CD4-positive, alpha-beta T cell (primary cell): Measurements from ENCODE around the gene BCAR1. TPM values are rescaled to one million over a fixed set of nuclear protein-coding genes. Genes with fewer than 3 reads are reported as not detected.

ENCODE experiments used
- ATAC-seq: fragments of 200-7000 bp; cut with Tn5 transposase; one replicate; pipeline ENCODE4 v1.10.0; 2022; ENCODE audit warnings: mild to moderate bottlenecking; ENCODE audit not compliant: poor library complexity
- CTCF ChIA-PET: fragments of 350-600 bp; sonication (Branson Sonifier 250); formaldehyde crosslinking; loops from one replicate; lab custom pipeline; 2021; ENCODE audit warnings: antibody characterized with exemption, inconsistent platforms; lab: Charles Lee
- POLR2A ChIA-PET: fragments of 350-600 bp; sonication (Branson Sonifier 250); formaldehyde crosslinking; loops from one replicate; lab custom pipeline; 2021; ENCODE audit warnings: antibody characterized with exemption, inconsistent platforms; lab: Charles Lee
- DNase-seq, 14 experiments: peaks; one replicate each; pipeline ENCODE4 v3.0.0-alpha.2; 2013 to 2020; ENCODE audit warnings: mixed read lengths in 2 of 14
- H3K27ac ChIP-seq, 2 donors: one replicate each; pipeline versions ENCODE4 v1.5.1 to v1.7.0; 2013; ENCODE audit warnings: low read length in 2 of 2, low read depth in 1 of 2, mild to moderate bottlenecking in 1 of 2
- H3K27me3 ChIP-seq, 2 experiments: 1 replicate in 1 of 2; 2 replicates in 1 of 2; pipeline versions ENCODE4 v1.6.1 to v1.7.0; 2013; ENCODE audit warnings: low read length in 2 of 2, control low read depth in 1 of 2, mild to moderate bottlenecking in 1 of 2, moderate library complexity in 1 of 2; ENCODE audit not compliant: insufficient read depth in 2 of 2, control insufficient read depth in 1 of 2
- H3K36me3 ChIP-seq: one replicate; pipeline ENCODE4 v1.6.1; 2013; ENCODE audit warnings: low read length, control low read depth; ENCODE audit not compliant: insufficient read depth
- H3K4me1 ChIP-seq: one replicate; pipeline ENCODE4 v1.6.1; 2013; ENCODE audit warnings: low read length, control low read depth; ENCODE audit not compliant: insufficient read depth
- H3K4me3 ChIP-seq: one replicate; pipeline ENCODE4 v1.5.1; 2013; ENCODE audit warnings: mild to moderate bottlenecking, low read length, moderate library complexity
- H3K9me3 ChIP-seq, 2 experiments: 1 replicate in 1 of 2; 2 replicates in 1 of 2; pipeline versions ENCODE4 v1.6.1 to v1.7.0; 2013; ENCODE audit warnings: low read length in 2 of 2, mild to moderate bottlenecking in 2 of 2, control low read depth in 1 of 2, moderate library complexity in 1 of 2; ENCODE audit not compliant: control insufficient read depth in 1 of 2, insufficient read depth in 1 of 2
- H3K27ac Mint-ChIP-seq: one replicate; pipeline ENCODE4 v1.8.0; 2020; ENCODE audit warnings: mixed read lengths
- H3K27me3 Mint-ChIP-seq: one replicate; pipeline ENCODE4 v1.8.0; 2021; ENCODE audit warnings: mixed read lengths
- H3K36me3 Mint-ChIP-seq: one replicate; pipeline ENCODE4 v1.8.0; 2021; ENCODE audit warnings: low read depth, mixed read lengths
- H3K4me1 Mint-ChIP-seq: one replicate; pipeline ENCODE4 v1.8.0; 2021; ENCODE audit warnings: low read depth, mixed read lengths
- H3K4me3 Mint-ChIP-seq: one replicate; pipeline ENCODE4 v1.8.0; 2020; ENCODE audit warnings: mild to moderate bottlenecking, mixed read lengths
- H3K9me3 Mint-ChIP-seq: one replicate; pipeline ENCODE4 v1.8.0; 2020; ENCODE audit warnings: mixed read lengths
- intact Hi-C, 2 experiments: fragments of 100-400 bp; cut with DNase I in 1 of 2; cut with micrococcal nuclease in 1 of 2; formaldehyde crosslinking; loops; one replicate each; pipeline versions ENCODE4 v1.15.1 to v1.9.0; 2023 to 2025; cut with DNase I, micrococcal nuclease
- total RNA-seq, 174 experiments: library from RNA in 2 of 174; stranded (reverse) in 2 of 174; gene quantifications; one replicate each; pipeline ENCODE4 v1.2.3 and lab custom pipeline; 2021 to 2026
- TF ChIP-seq, protein P1 (sequence below): fragments of 200-600 bp; IDR thresholded peaks from one replicate; pipeline ENCODE4 v1.8.0; 2022; ENCODE audit warnings: antibody characterized with exemption, mild to moderate bottlenecking

Gene BCAR1
- total RNA-seq, 2 experiments from 2014 or later: 0.08 to 0.17 TPM

DNA sequence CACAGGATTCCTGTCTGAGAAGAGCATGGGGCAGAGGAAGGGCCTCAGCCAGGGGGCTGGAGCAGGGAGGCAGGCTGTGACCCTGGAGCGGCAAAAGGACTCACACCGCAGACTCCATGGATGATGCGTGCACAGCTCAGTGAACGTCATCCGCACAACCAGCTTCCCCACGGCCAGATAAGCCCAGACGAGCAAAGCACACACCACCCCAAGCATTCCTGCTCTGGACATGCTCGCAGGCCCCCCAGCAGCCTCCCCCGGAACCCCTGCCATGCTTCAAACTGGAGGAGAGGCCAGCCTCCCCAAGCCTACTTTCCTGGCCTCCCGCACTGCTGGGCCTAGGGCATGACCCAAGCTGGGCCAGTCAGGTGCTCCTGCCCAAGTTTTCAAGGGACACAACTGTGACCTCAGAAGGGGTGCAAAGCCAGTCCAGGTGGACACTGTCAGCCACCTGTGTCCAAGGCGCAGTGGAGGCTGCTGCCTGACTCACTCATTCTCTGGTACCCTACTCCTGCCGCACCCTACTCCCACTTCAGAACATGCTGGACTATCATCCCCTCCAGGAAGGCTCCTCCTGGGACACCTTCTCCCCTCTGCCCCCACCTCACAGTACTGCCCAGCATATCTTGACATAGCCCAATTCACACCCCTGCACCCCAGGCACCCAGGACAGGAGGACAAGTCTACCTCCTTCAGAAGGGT is 4.8 kb downstream of the BCAR1 start:
- no peak overlapping the region for H3K27ac Mint-ChIP-seq
- H3K4me1 Mint-ChIP-seq: no peaks in the 10 kb centered on the region
- DNase-seq (no peak), ATAC-seq (no peak)
- no peak overlapping the region for H3K4me3 ChIP-seq
- CTCF ChIA-PET: no interaction called here
- POLR2A ChIA-PET: no interaction called here
- H3K27ac ChIP-seq: no peak overlapping the region
- H3K4me1 ChIP-seq: peaks cover 8% of the 10 kb centered on the region
- TF ChIP-seq, protein P1, sequence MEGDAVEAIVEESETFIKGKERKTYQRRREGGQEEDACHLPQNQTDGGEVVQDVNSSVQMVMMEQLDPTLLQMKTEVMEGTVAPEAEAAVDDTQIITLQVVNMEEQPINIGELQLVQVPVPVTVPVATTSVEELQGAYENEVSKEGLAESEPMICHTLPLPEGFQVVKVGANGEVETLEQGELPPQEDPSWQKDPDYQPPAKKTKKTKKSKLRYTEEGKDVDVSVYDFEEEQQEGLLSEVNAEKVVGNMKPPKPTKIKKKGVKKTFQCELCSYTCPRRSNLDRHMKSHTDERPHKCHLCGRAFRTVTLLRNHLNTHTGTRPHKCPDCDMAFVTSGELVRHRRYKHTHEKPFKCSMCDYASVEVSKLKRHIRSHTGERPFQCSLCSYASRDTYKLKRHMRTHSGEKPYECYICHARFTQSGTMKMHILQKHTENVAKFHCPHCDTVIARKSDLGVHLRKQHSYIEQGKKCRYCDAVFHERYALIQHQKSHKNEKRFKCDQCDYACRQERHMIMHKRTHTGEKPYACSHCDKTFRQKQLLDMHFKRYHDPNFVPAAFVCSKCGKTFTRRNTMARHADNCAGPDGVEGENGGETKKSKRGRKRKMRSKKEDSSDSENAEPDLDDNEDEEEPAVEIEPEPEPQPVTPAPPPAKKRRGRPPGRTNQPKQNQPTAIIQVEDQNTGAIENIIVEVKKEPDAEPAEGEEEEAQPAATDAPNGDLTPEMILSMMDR: no peak
- H3K27me3 ChIP-seq: peaks cover 11 to 19% of the 10 kb centered on the region in 2 experiments
- H3K36me3 Mint-ChIP-seq: no peaks in the 10 kb centered on the region
- H3K27me3 Mint-ChIP-seq: peaks cover 16% of the 10 kb centered on the region
- H3K36me3 ChIP-seq: no peaks in the 10 kb centered on the region
- H3K9me3 ChIP-seq: peaks cover 0 to 9% of the 10 kb centered on the region in 2 experiments
- intact Hi-C loops: no loop called here
- no peaks in the 10 kb centered on the region for H3K9me3 Mint-ChIP-seq
- H3K4me3 Mint-ChIP-seq: no peak overlapping the region

DNA sequence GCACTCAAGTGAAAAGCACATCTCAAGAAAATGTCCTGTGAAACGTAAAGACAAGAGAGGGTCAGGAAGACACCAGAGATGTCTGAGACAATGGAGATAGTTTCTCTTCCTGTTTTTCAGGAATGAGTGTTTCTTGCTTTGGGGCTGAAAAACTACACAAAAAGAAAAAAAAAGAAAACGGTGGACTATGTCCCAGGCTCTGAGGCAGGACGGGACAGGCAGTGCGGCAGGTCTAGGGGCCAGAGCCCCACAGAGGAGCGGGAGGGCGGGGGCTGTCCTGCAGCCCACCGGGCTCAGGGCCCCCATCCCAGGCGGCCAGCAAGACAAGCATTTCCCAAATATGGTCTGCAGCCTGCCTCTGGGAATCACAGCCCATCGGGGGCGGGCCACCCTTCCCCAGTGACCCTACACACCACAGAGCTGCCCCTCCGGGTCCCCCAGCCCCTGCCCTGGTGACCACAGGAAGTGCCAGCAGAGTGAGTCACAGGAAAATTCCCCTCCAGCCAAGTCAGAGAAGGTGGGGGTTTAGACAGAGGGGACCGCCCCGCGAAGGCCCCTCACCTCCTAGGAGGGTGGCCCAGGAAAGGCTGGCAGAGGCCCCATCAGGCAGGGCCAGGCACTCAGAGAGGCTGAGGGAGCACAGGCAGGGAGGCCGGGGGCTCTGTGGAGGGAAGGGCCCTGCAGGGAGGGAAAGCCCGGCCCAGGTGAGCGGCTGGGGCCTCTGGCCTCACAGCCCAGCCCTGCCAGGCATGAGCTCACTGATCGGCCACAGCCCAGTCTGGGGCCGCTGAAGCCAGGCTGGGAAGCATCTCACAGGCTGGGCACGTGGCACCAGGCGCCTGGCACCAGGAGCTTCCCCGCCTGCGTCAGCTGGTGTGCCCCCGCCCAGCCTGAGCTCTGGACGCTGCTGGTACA is 6.3 kb downstream of the BCAR1 start:
- no peak for ATAC-seq
- intact Hi-C loops: no loop called here

DNA sequence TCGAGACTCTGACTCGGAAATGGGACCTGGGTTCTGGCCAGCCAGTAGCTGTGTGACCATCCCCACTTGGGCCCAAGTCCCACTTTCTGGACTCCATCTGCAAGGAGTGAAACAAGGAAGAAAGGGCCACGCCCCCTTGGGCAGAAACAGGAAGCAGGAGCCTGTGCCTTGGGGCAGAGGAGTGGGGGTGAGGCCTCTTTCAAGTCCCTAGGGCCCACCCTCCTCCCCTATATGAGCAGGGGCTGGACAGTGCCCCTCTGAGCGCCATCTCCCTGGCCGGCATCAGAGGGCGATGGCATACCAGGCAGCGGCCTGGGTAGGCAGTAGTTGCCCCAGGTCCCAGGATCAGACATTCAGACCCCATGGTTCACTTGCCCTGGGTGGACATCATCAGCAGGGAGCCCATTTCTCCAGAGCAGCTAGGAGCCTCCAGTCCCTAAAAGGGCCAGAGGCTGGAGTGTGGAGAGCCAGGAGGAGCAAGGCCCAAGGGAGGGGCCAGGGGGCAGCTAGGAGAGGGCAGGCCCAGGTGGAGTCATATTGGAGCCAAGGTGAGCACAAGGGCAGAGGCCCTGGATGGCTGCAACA is 7.1 kb downstream of the BCAR1 start:
- no peak overlapping the region for H3K27ac Mint-ChIP-seq
- peaks cover 1% of the 10 kb centered on the region for H3K27me3 Mint-ChIP-seq
- Histone ChIP-seq H3K27me3 (no peaks in the 10 kb centered on the region), H3K27ac (no peak overlapping the region), H3K9me3 (peaks cover 0 to 6% of the 10 kb centered on the region in 2 experiments), H3K4me3 (no peak overlapping the region), H3K4me1 (no peaks in the 10 kb centered on the region), H3K36me3 (no peaks in the 10 kb centered on the region)
- DNase-seq: no peak
- CTCF ChIA-PET: no interaction called here
- ATAC-seq: no peak
- TF ChIP-seq, protein P1: no peak
- no peaks in the 10 kb centered on the region for H3K9me3 Mint-ChIP-seq
- intact Hi-C loops: no loop called here
- no peaks in the 10 kb centered on the region for H3K4me1 Mint-ChIP-seq
- H3K4me3 Mint-ChIP-seq: no peak overlapping the region
- POLR2A ChIA-PET: no interaction called here
- H3K36me3 Mint-ChIP-seq: no peaks in the 10 kb centered on the region

More for the DNA sequence above, 6.3 kb downstream of the BCAR1 start:
- ChIA-PET CTCF (no interaction called here), POLR2A (no interaction called here)
- Histone ChIP-seq H3K27me3 (peaks cover 6 to 8% of the 10 kb centered on the region in 2 experiments), H3K4me3 (no peak overlapping the region), H3K4me1 (peaks cover under 1% of the 10 kb centered on the region), H3K9me3 (peaks cover 0 to 9% of the 10 kb centered on the region in 2 experiments), H3K36me3 (no peaks in the 10 kb centered on the region), H3K27ac (no peak overlapping the region)
- Mint-ChIP-seq H3K27me3 (peaks cover 9% of the 10 kb centered on the region), H3K36me3 (no peaks in the 10 kb centered on the region), H3K4me1 (no peaks in the 10 kb centered on the region), H3K27ac (no peak overlapping the region), H3K4me3 (no peak overlapping the region), H3K9me3 (no peaks in the 10 kb centered on the region)
- DNase-seq: no peak
- TF ChIP-seq, protein P1: no peak
